K562 (cell line): ENCODE measurements around the gene RAD54L.

Experiments
- ELF4 ChIP-seq: fragments of 450-650 bp; formaldehyde crosslinking; IDR thresholded peaks from 2 replicates; pipeline ENCODE4 v1.4.0; 2022; ENCODE audit warnings: missing genetic modification characterization
- FOXM1 ChIP-seq, 2 experiments: fragments of 450-650 bp in 1 of 2; sonication (generic) in 1 of 2; formaldehyde crosslinking in 1 of 2; IDR thresholded peaks; 2 replicates each; pipeline versions ENCODE4 v1.6.1 to v1.9.0; 2017 to 2022; ENCODE audit warnings: low read depth in 2 of 2, mild to moderate bottlenecking in 2 of 2, missing genetic modification reagents in 1 of 2, moderate library complexity in 1 of 2
- GTF2F1 ChIP-seq: IDR thresholded peaks from 2 replicates; pipeline ENCODE4 v1.6.1; 2011; ENCODE audit warnings: low read depth, low read length, improper control_type of control experiment
- MYNN ChIP-seq, 2 experiments: sonication (generic); formaldehyde crosslinking in 1 of 2; IDR thresholded peaks; 2 replicates each; pipeline versions ENCODE4 v1.5.0 to v1.6.1; 2016 to 2020; ENCODE audit warnings: antibody characterized with exemption in 1 of 2, missing genetic modification reagents in 1 of 2
- PHF21A ChIP-seq: fragments of 450-650 bp; IDR thresholded peaks from 2 replicates; pipeline ENCODE4 v1.6.1; 2017; ENCODE audit warnings: low read depth, borderline replicate concordance
- POLR2A ChIP-seq: fragments of 450-650 bp; conservative IDR thresholded peaks from 2 replicates; pipeline ENCODE4 v1.6.1; 2016
- SMAD4 ChIP-seq: fragments of 250-450 bp; sonication (Bioruptor Pico); conservative IDR thresholded peaks from 2 replicates; pipeline ENCODE4 v1.8.0; 2021; ENCODE audit warnings: inconsistent platforms, mild to moderate bottlenecking, moderate library complexity
- SMARCE1 ChIP-seq: fragments of 450-650 bp; IDR thresholded peaks from 2 replicates; pipeline ENCODE4 v1.7.1; 2016; ENCODE audit warnings: mild to moderate bottlenecking
- ZNF217 ChIP-seq: sonication (generic); formaldehyde crosslinking; IDR thresholded peaks from 2 replicates; pipeline ENCODE4 v1.8.0; 2022; ENCODE audit warnings: mild to moderate bottlenecking, missing genetic modification reagents
- ZNF263 ChIP-seq: sonication (generic); formaldehyde crosslinking; IDR thresholded peaks from 2 replicates; pipeline ENCODE4 v1.8.0; 2022; ENCODE audit warnings: mild to moderate bottlenecking, missing genetic modification reagents, borderline replicate concordance
- TF ChIP-seq, protein P1 (sequence below), 3 experiments: fragments of 200-800 bp in 1 of 3; fragments of 250-450 bp in 1 of 3; fragments of 450-650 bp in 1 of 3; sonication (Bioruptor Pico) in 1 of 3; sonication (Bioruptor generic) in 1 of 3; formaldehyde crosslinking in 1 of 3; IDR thresholded peaks; 2 replicates each; pipeline versions ENCODE4 v1.6.1 to v1.8.0; 2016 to 2022; ENCODE audit warnings: mild to moderate bottlenecking in 2 of 3, missing genetic modification characterization in 2 of 3, missing compliant biosample characterization in 1 of 3, moderate library complexity in 1 of 3

DNA sequence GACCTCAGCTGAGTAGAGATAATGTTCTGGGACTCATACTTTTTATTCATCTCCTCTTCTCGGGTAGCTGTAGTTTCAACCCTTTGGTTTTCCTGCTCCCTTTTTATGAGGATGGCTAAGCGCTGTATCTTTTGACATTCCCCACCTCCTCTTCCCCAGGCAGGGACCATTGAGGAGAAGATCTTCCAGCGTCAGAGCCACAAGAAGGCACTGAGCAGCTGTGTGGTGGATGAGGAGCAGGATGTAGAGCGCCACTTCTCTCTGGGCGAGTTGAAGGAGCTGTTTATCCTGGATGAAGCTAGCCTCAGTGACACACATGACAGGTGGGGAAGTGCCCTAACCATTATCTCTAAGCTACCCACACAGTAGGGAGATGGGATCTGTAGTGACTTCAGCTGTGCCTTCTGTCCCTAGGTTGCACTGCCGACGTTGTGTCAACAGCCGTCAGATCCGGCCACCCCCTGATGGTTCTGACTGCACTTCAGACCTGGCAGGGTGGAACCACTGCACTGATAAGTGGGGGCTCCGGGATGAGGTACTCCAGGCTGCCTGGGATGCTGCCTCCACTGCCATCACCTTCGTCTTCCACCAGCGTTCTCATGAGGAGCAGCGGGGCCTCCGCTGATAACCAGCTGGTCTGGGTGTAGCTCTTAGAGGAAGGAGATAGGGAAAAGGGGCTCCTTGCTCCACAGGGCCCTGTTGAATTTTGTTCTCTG, 30.3 kb downstream of the RAD54L start:
- TF ChIP-seq SMAD4 (CRISPR knock-in tag): no peak
- no peak for TF ChIP-seq ZNF217 (CRISPR knock-in tag)
- TF ChIP-seq, protein P1, sequence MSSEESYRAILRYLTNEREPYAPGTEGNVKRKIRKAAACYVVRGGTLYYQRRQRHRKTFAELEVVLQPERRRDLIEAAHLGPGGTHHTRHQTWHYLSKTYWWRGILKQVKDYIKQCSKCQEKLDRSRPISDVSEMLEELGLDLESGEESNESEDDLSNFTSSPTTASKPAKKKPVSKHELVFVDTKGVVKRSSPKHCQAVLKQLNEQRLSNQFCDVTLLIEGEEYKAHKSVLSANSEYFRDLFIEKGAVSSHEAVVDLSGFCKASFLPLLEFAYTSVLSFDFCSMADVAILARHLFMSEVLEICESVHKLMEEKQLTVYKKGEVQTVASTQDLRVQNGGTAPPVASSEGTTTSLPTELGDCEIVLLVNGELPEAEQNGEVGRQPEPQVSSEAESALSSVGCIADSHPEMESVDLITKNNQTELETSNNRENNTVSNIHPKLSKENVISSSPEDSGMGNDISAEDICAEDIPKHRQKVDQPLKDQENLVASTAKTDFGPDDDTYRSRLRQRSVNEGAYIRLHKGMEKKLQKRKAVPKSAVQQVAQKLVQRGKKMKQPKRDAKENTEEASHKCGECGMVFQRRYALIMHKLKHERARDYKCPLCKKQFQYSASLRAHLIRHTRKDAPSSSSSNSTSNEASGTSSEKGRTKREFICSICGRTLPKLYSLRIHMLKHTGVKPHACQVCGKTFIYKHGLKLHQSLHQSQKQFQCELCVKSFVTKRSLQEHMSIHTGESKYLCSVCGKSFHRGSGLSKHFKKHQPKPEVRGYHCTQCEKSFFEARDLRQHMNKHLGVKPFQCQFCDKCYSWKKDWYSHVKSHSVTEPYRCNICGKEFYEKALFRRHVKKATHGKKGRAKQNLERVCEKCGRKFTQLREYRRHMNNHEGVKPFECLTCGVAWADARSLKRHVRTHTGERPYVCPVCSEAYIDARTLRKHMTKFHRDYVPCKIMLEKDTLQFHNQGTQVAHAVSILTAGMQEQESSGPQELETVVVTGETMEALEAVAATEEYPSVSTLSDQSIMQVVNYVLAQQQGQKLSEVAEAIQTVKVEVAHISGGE (CRISPR knock-in tag; IDR thresholded peaks at IDR 0.05): no peak
- no peak for TF ChIP-seq FOXM1 (IDR thresholded peaks at IDR 0.05; ENCODE audit: low read depth)
- TF ChIP-seq FOXM1 (CRISPR knock-in tag; IDR thresholded peaks at IDR 0.05; ENCODE audit: low read depth): no peak
- no peak for TF ChIP-seq GTF2F1
- no peak for TF ChIP-seq SMARCE1
- TF ChIP-seq POLR2A: peak; percentile 61
- no peak for TF ChIP-seq ELF4 (CRISPR knock-in tag)
- no peak for TF ChIP-seq ZNF263 (CRISPR knock-in tag)
- TF ChIP-seq PHF21A: no peak
- TF ChIP-seq MYNN (IDR thresholded peaks at IDR 0.05): no peak
- TF ChIP-seq MYNN (CRISPR knock-in tag; IDR thresholded peaks at IDR 0.05): no peak
